ENCODE data around the gene APPBP2.
"Not testable (repeated sequence)": the region's sequence is repeated elsewhere in the genome, so short reads cannot be mapped to it uniquely, and the experiment has no call there.

APPBP2 gene

GRCh38 chr17:60534613-60535157 lies 8.6 kb upstream of the APPBP2 start:
- no peak for DNase-seq (ENCODE audit: low read depth)

- DNase-seq (ENCODE audit: low read depth) = no peak
Observed at GRCh38 chr17:60534010-60534555, 8.0 kb upstream of the APPBP2 start.

- no peak for DNase-seq (ENCODE audit: low read depth)
Observed at GRCh38 chr17:60529806-60530205, 3.8 kb upstream of the APPBP2 start.

- DNase-seq (ENCODE audit: low read depth) = no peak
Observed at GRCh38 chr17:60528828-60529227, 2.8 kb upstream of the APPBP2 start.

- no peak for DNase-seq (ENCODE audit: low read depth)
Observed at GRCh38 chr17:60527701-60528100, 1.7 kb upstream of the APPBP2 start.

- no peak for DNase-seq (ENCODE audit: low read depth)
Observed at GRCh38 chr17:60526726-60527125, 684 bp upstream of the APPBP2 start.

GRCh38 chr17:60525328-60525684 lies 736 bp downstream of the APPBP2 start:
- DNase-seq (ENCODE audit: low read depth) = no peak

GRCh38 chr17:60524463-60525327 lies 1.3 kb downstream of the APPBP2 start:
- DNase-seq (ENCODE audit: low read depth) = no peak

- no peak for DNase-seq (ENCODE audit: low read depth)
Observed at GRCh38 chr17:60523822-60524221, 2.2 kb downstream of the APPBP2 start.

GRCh38 chr17:60522889-60523626 lies 3.0 kb downstream of the APPBP2 start:
- DNase-seq (ENCODE audit: low read depth) = no peak

GRCh38 chr17:60519795-60520194 lies 6.2 kb downstream of the APPBP2 start:
- DNase-seq (ENCODE audit: low read depth) = no peak

- not testable (repeated sequence) for DNase-seq (ENCODE audit: low read depth)
Observed at GRCh38 chr17:60515683-60516082, 10.4 kb downstream of the APPBP2 start.

GRCh38 chr17:60515199-60515598 lies 10.8 kb downstream of the APPBP2 start:
- not testable (repeated sequence) for DNase-seq (ENCODE audit: low read depth)

GRCh38 chr17:60514500-60514899 lies 11.5 kb downstream of the APPBP2 start:
- DNase-seq (ENCODE audit: low read depth) = no peak

- no peak for DNase-seq (ENCODE audit: low read depth)
Observed at GRCh38 chr17:60514053-60514452, 12.0 kb downstream of the APPBP2 start.

- no peak for DNase-seq (ENCODE audit: low read depth)
Observed at GRCh38 chr17:60513014-60513413, 13.0 kb downstream of the APPBP2 start.

- DNase-seq (ENCODE audit: low read depth) = no peak
Observed at GRCh38 chr17:60510723-60511122, 15.3 kb downstream of the APPBP2 start.

GRCh38 chr17:60510031-60510430 lies 16.0 kb downstream of the APPBP2 start:
- no peak for DNase-seq (ENCODE audit: low read depth)

GRCh38 chr17:60508384-60508980 lies 17.6 kb downstream of the APPBP2 start:
- no peak for DNase-seq (ENCODE audit: low read depth)

GRCh38 chr17:60506312-60506711 lies 19.7 kb downstream of the APPBP2 start:
- no peak for DNase-seq (ENCODE audit: low read depth)

GRCh38 chr17:60502145-60502544 lies 23.9 kb downstream of the APPBP2 start:
- no peak for DNase-seq (ENCODE audit: low read depth)

GRCh38 chr17:60501589-60501988 lies 24.5 kb downstream of the APPBP2 start:
- DNase-seq (ENCODE audit: low read depth) = no peak

All from activated T-cell treated with anti-CD3 and anti-CD28 coated beads for 24 hours (primary cell).